ENCODE data around the gene SDF4. TPM values are rescaled to one million over a fixed set of nuclear protein-coding genes. Genes with fewer than 3 reads are reported as not detected.

Gene SDF4
- total RNA-seq, 2 donors from 2014 or later = 89.2 to 97.6 TPM

- H3K27me3 ChIP-seq = no peaks in the 10 kb centered on the region
- DNase-seq (no peak), ATAC-seq (no peak)
- H3K36me3 ChIP-seq (replicated peaks in 1 of 2; ENCODE audit: insufficient read depth in 1 of 2, low read depth in 2 of 2) = no peaks in the 10 kb centered on the region
- H3K4me3 ChIP-seq = no peak overlapping the region
- 95 to 96% methylated on average over 3 of the region's 3 CpGs for WGBS, 2 donors
- H3K4me1 ChIP-seq = no peaks in the 10 kb centered on the region
- H3K9me3 ChIP-seq = no peaks in the 10 kb centered on the region
- TF ChIP-seq CTCF (IDR thresholded peaks at IDR 0.05) (no peak), POLR2A (IDR thresholded peaks at IDR 0.05) (no peak)
- intact Hi-C loops (cut with DNase I) = no loop called here
- H3K27ac ChIP-seq = no peak overlapping the region
Observed at GRCh38 chr1:1194723-1195122, 37.1 kb downstream of the SDF4 start.

- H3K27ac ChIP-seq = no peak overlapping the region
- 92 to 95% methylated on average over 11 of the region's 11 CpGs for WGBS, 2 donors
- DNase-seq = no peak
- no peaks in the 10 kb centered on the region for H3K9me3 ChIP-seq
- no peaks in the 10 kb centered on the region for H3K36me3 ChIP-seq (replicated peaks in 1 of 2; ENCODE audit: insufficient read depth in 1 of 2, low read depth in 2 of 2)
- ATAC-seq = no peak
- H3K4me1 ChIP-seq = no peaks in the 10 kb centered on the region
- H3K27me3 ChIP-seq = no peaks in the 10 kb centered on the region
- no peak for TF ChIP-seq POLR2A (IDR thresholded peaks at IDR 0.05)
- TF ChIP-seq CTCF (IDR thresholded peaks at IDR 0.05) = no peak
- H3K4me3 ChIP-seq = no peak overlapping the region
- intact Hi-C loops (cut with DNase I) = no loop called here
Observed at GRCh38 chr1:1191734-1192133, 40.1 kb downstream of the SDF4 start.

- TF ChIP-seq POLR2A (IDR thresholded peaks at IDR 0.05) (no peak), CTCF (IDR thresholded peaks at IDR 0.05) (no peak)
- Histone ChIP-seq H3K4me1 (no peaks in the 10 kb centered on the region), H3K9me3 (no peaks in the 10 kb centered on the region), H3K36me3 (replicated peaks in 1 of 2; ENCODE audit: insufficient read depth in 1 of 2, low read depth in 2 of 2) (no peaks in the 10 kb centered on the region), H3K27ac (no peak overlapping the region), H3K27me3 (no peaks in the 10 kb centered on the region), H3K4me3 (no peak overlapping the region)
- ATAC-seq = no peak
- DNase-seq = no peak
- 78 to 82% methylated on average over 5 of the region's 5 CpGs for WGBS, 2 donors
- intact Hi-C loops (cut with DNase I) = no loop called here
Observed at GRCh38 chr1:1189111-1189510, 42.7 kb downstream of the SDF4 start.

- Histone ChIP-seq H3K4me3 (no peak overlapping the region), H3K27ac (no peak overlapping the region), H3K27me3 (no peaks in the 10 kb centered on the region), H3K4me1 (no peaks in the 10 kb centered on the region), H3K9me3 (no peaks in the 10 kb centered on the region), H3K36me3 (replicated peaks in 1 of 2; ENCODE audit: insufficient read depth in 1 of 2, low read depth in 2 of 2) (no peaks in the 10 kb centered on the region)
- TF ChIP-seq CTCF (IDR thresholded peaks at IDR 0.05) = no peak
- no peak for TF ChIP-seq POLR2A (IDR thresholded peaks at IDR 0.05)
- intact Hi-C loops (cut with DNase I) = no loop called here
- ATAC-seq (no peak), DNase-seq (no peak)
Observed at GRCh38 chr1:1187938-1188337, 43.9 kb downstream of the SDF4 start.

GRCh38 chr1:1185101-1185765, 46.6 kb downstream of the SDF4 start:
- Histone ChIP-seq H3K27ac (no peak overlapping the region), H3K4me1 (no peaks in the 10 kb centered on the region), H3K4me3 (no peak overlapping the region), H3K27me3 (no peaks in the 10 kb centered on the region), H3K36me3 (replicated peaks in 1 of 2; ENCODE audit: insufficient read depth in 1 of 2, low read depth in 2 of 2) (no peaks in the 10 kb centered on the region), H3K9me3 (no peaks in the 10 kb centered on the region)
- DNase-seq (peak in 1 of 4 donors; percentile 3), ATAC-seq (no peak)
- 88 to 96% methylated on average over 7 to 27 of the region's 31 CpGs for WGBS, 2 donors
- intact Hi-C loops (cut with DNase I) = no loop called here
- TF ChIP-seq POLR2A (IDR thresholded peaks at IDR 0.05) (no peak), CTCF (IDR thresholded peaks at IDR 0.05) (no peak)
